ENCODE results near the gene RPS14.

GRCh38 chr5:150448952-150449516, 505 bp downstream of the RPS14 start:
- TF ChIP-seq CTCF (IDR thresholded peaks at IDR 0.05) (no peak), EP300 (IDR thresholded peaks at IDR 0.05) (no peak)
